ENCODE data around the gene NAA50.

- TF ChIP-seq, protein P1, sequence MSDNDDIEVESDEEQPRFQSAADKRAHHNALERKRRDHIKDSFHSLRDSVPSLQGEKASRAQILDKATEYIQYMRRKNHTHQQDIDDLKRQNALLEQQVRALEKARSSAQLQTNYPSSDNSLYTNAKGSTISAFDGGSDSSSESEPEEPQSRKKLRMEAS (IDR thresholded peaks at IDR 0.05; ENCODE audit: low read depth, low read length) = no peak
- TF ChIP-seq CTCF (IDR thresholded peaks at IDR 0.05; ENCODE audit: low read depth, low read length) (no peak), POLR2A (IDR thresholded peaks at IDR 0.05; ENCODE audit: extremely low read depth, insufficient read length) (no peak), MYC (IDR thresholded peaks at IDR 0.05; ENCODE audit: low read depth, low read length) (no peak)
Observed at GRCh38 chr3:113769551-113769950, 23.5 kb upstream of the NAA50 start.

Data from NB4 (cell line).